T-helper 1 cell treated with Interleukin-12 subunit alpha and Interleukin-12 subunit beta and Interleukin-4 antibody, amounts not matched to agents 30 ng/mL and 1 ng/mL, for 36 hours (primary cell): Measurements from ENCODE around the gene GRM5. TPM values are rescaled to one million over a fixed set of nuclear protein-coding genes. Genes with fewer than 3 reads are reported as not detected.
"Not testable (repeated sequence)": the region's sequence is repeated elsewhere in the genome, so short reads cannot be mapped to it uniquely, and the experiment has no call there.

Source experiments
- intact Hi-C: fragments of 100-400 bp; cut with micrococcal nuclease; formaldehyde crosslinking; loops from one replicate; pipeline ENCODE4 v1.15.1; 2024
- total RNA-seq: library from RNA; stranded (reverse); gene quantifications from 2 replicates; pipeline ENCODE4 v1.2.3, GENCODE V29; 2022

Gene GRM5
- total RNA-seq, result not detected in 2 replicates

- intact Hi-C loops, result not testable (repeated sequence)
Observed at GRCh38 chr11:89065651-89066201, at the start of gene GRM5. Gene GRM5, minus strand, starts transcription at chr11:89065982. Its CDS starts 18,110 bp downstream, at chr11:89047872.

GRCh38 chr11:89097956-89098355, 32.2 kb upstream of the GRM5 start:
- intact Hi-C loops, result loop anchor here (2.0 kb wide), 1 partner anchor 1015 kb away; no protein-coding TSS in a partner anchor

GRCh38 chr11:89093806-89094205, 28.0 kb upstream of the GRM5 start:
- intact Hi-C loops, result not testable (repeated sequence)

- intact Hi-C loops, result not testable (repeated sequence)
Observed at GRCh38 chr11:89084951-89085350, 19.2 kb upstream of the GRM5 start.

GRCh38 chr11:89070911-89071310, 5.1 kb upstream of the GRM5 start:
- intact Hi-C loops, result not testable (repeated sequence)

GRCh38 chr11:89067264-89067663, 1.5 kb upstream of the GRM5 start:
- intact Hi-C loops, result no loop called here

GRCh38 chr11:89065066-89065465, 716 bp downstream of the GRM5 start:
- intact Hi-C loops, result no loop called here

GRCh38 chr11:89063481-89063951, 2.3 kb downstream of the GRM5 start:
- intact Hi-C loops, result not testable (repeated sequence)

GRCh38 chr11:89062771-89063298, 2.9 kb downstream of the GRM5 start:
- intact Hi-C loops, result not testable (repeated sequence)

- intact Hi-C loops, result not testable (repeated sequence)
Observed at GRCh38 chr11:89061839-89062238, 3.9 kb downstream of the GRM5 start.

GRCh38 chr11:89057406-89057805, 8.4 kb downstream of the GRM5 start:
- intact Hi-C loops, result not testable (repeated sequence)

GRCh38 chr11:89052220-89052619, 13.6 kb downstream of the GRM5 start:
- intact Hi-C loops, result no loop called here

- intact Hi-C loops, result not testable (repeated sequence)
Observed at GRCh38 chr11:89047159-89047558, 18.6 kb downstream of the GRM5 start.

- intact Hi-C loops, result not testable (repeated sequence)
Observed at GRCh38 chr11:89043861-89044588, 21.8 kb downstream of the GRM5 start.

- intact Hi-C loops, result not testable (repeated sequence)
Observed at GRCh38 chr11:89029671-89030070, 36.1 kb downstream of the GRM5 start.

GRCh38 chr11:89021339-89021738, 44.4 kb downstream of the GRM5 start:
- intact Hi-C loops, result no loop called here

- intact Hi-C loops, result not testable (repeated sequence)
Observed at GRCh38 chr11:89019827-89020547, 45.8 kb downstream of the GRM5 start.

GRCh38 chr11:89016214-89016613, 49.6 kb downstream of the GRM5 start:
- intact Hi-C loops, result no loop called here

- intact Hi-C loops, result no loop called here
Observed at GRCh38 chr11:89015614-89016013, 50.2 kb downstream of the GRM5 start.

- intact Hi-C loops, result not testable (repeated sequence)
Observed at GRCh38 chr11:89000852-89001251, 64.9 kb downstream of the GRM5 start.

GRCh38 chr11:88979641-88980040, 86.1 kb downstream of the GRM5 start:
- intact Hi-C loops, result no loop called here

- intact Hi-C loops, result not testable (repeated sequence)
Observed at GRCh38 chr11:88978992-88979391, 86.8 kb downstream of the GRM5 start.
